GM23338 (cell line): Measurements from ENCODE around the gene ARMH4. TPM values are rescaled to one million over a fixed set of nuclear protein-coding genes. Genes with fewer than 3 reads are reported as not detected.

ENCODE experiments used
- ATAC-seq: fragments of 200-7000 bp; cut with Tn5 transposase; 3 replicates; pipeline ENCODE4 v1.9.1; 2020
- DNase-seq: peaks from one replicate; pipeline ENCODE4 v3.0.0-alpha.2; 2015; ENCODE audit warnings: low spot score
- H2AFZ ChIP-seq: fragments of 200-600 bp; sonication (generic); 2 replicates; pipeline ENCODE4 v1.8.0; 2016; ENCODE audit warnings: antibody characterized with exemption, mild to moderate bottlenecking, moderate library complexity
- H3F3A ChIP-seq: fragments of 200-600 bp; sonication (generic); replicated peaks from 2 replicates; pipeline ENCODE4 v1.8.0; 2017; ENCODE audit warnings: antibody characterized with exemption, mixed run types, low read depth
- H3K27ac ChIP-seq: fragments of 200-600 bp; sonication (generic); 2 replicates; pipeline ENCODE4 v1.6.1; 2016; ENCODE audit warnings: low read depth
- H3K27me3 ChIP-seq: fragments of 200-600 bp; sonication (generic); 2 replicates; pipeline ENCODE4 v1.8.0; 2016; ENCODE audit warnings: mild to moderate bottlenecking, mixed run types, moderate library complexity; ENCODE audit not compliant: insufficient read depth
- H3K36me3 ChIP-seq: fragments of 200-600 bp; sonication (generic); 2 replicates; pipeline ENCODE4 v1.8.0; 2016; ENCODE audit warnings: mild to moderate bottlenecking; ENCODE audit not compliant: insufficient read depth
- H3K4me1 ChIP-seq: fragments of 200-600 bp; sonication (generic); 2 replicates; pipeline ENCODE4 v1.8.0; 2016; ENCODE audit warnings: mild to moderate bottlenecking, moderate library complexity; ENCODE audit not compliant: insufficient read depth
- H3K4me2 ChIP-seq: fragments of 200-600 bp; sonication (generic); 2 replicates; pipeline ENCODE4 v1.7.1; 2017; ENCODE audit warnings: mixed run types
- H3K4me3 ChIP-seq: fragments of 200-600 bp; sonication (generic); 2 replicates; pipeline ENCODE4 v1.6.1; 2016; ENCODE audit warnings: mixed run types
- H3K79me2 ChIP-seq: fragments of 200-600 bp; sonication (generic); replicated peaks from 2 replicates; pipeline ENCODE4 v1.8.0; 2017; ENCODE audit warnings: mild to moderate bottlenecking; ENCODE audit not compliant: insufficient read depth
- H3K9me2 ChIP-seq: fragments of 200-600 bp; sonication (generic); 2 replicates; pipeline ENCODE4 v1.8.0; 2017; ENCODE audit not compliant: insufficient read depth
- H4K20me1 ChIP-seq: fragments of 200-600 bp; sonication (generic); replicated peaks from 2 replicates; pipeline ENCODE4 v1.8.0; 2017; ENCODE audit warnings: mild to moderate bottlenecking; ENCODE audit not compliant: insufficient read depth
- H3K27ac Mint-ChIP-seq: 2 replicates; pipeline ENCODE4 v1.8.0; 2020; ENCODE audit warnings: inconsistent platforms, mild to moderate bottlenecking, moderate library complexity, mixed read lengths
- H3K27me3 Mint-ChIP-seq: 3 replicates; pipeline ENCODE4 v1.8.0; 2022; ENCODE audit warnings: low read depth, mild to moderate bottlenecking, moderate library complexity, mixed read lengths, inconsistent platforms; ENCODE audit not compliant: insufficient read depth, poor library complexity
- H3K36me3 Mint-ChIP-seq: 3 replicates; pipeline ENCODE4 v1.8.0; 2021; ENCODE audit warnings: low read depth, mild to moderate bottlenecking, inconsistent platforms, moderate library complexity, mixed read lengths
- H3K4me1 Mint-ChIP-seq: 3 replicates; pipeline ENCODE4 v1.8.0; 2020; ENCODE audit warnings: mild to moderate bottlenecking, inconsistent platforms, mixed read lengths
- H3K4me3 Mint-ChIP-seq: 3 replicates; pipeline ENCODE4 v1.8.0; 2021; ENCODE audit warnings: moderate library complexity, mild to moderate bottlenecking, inconsistent platforms, mixed read lengths
- H3K9me3 Mint-ChIP-seq: 3 replicates; pipeline ENCODE4 v1.8.0; 2020; ENCODE audit warnings: moderate library complexity, mild to moderate bottlenecking, inconsistent platforms, mixed read lengths
- CREB1 ChIP-seq: fragments of 250-450 bp; sonication (Bioruptor Pico); IDR thresholded peaks from 2 replicates; pipeline ENCODE4 v1.5.0; 2020; ENCODE audit warnings: low read depth, mild to moderate bottlenecking, moderate library complexity
- CTCF ChIP-seq, 2 experiments: fragments of 200-600 bp in 1 of 2; sonication (generic) in 1 of 2; conservative IDR thresholded peaks; 2 replicates each; pipeline versions ENCODE4 v1.5.1 to v1.6.1; 2016 to 2017; ENCODE audit warnings: antibody characterized with exemption in 2 of 2, low read depth in 2 of 2, mild to moderate bottlenecking in 2 of 2, moderate library complexity in 1 of 2
- EZH2 ChIP-seq: fragments of 200-600 bp; sonication (generic); IDR thresholded peaks from one replicate; pipeline ENCODE4 v1.8.0; 2017; ENCODE audit warnings: antibody characterized with exemption, mild to moderate bottlenecking, low read depth; ENCODE audit not compliant: unreplicated experiment
- POLR2AphosphoS5 ChIP-seq: IDR thresholded peaks from 2 replicates; pipeline ENCODE4 v1.6.1; 2016; ENCODE audit warnings: antibody characterized with exemption, low read depth
- ZNF331 ChIP-seq: fragments of 250-450 bp; sonication (Bioruptor Pico); IDR thresholded peaks from 2 replicates; pipeline ENCODE4 v1.5.0; 2020; ENCODE audit warnings: low read depth, mild to moderate bottlenecking, moderate library complexity
- ZNF462 ChIP-seq: fragments of 250-450 bp; sonication (Bioruptor Pico); IDR thresholded peaks from 2 replicates; pipeline ENCODE4 v1.5.0; 2020; ENCODE audit warnings: mild to moderate bottlenecking, moderate library complexity
- polyA plus RNA-seq: library from polyadenylated mRNA; unstranded; fragments of >200 nt; fragmentation: Nextera tagmentation; extraction: Ambion mirVana; gene quantifications from 2 replicates; pipeline ENCODE4 v1.2.1, GENCODE V29; 2016
- total RNA-seq: library from RNA; depleted of rRNA; stranded (reverse); fragments of >200 nt; shearing (Covaris generic); gene quantifications from 2 replicates; pipeline ENCODE4 v1.2.3, GENCODE V29; 2014

Gene ARMH4
- total and polyA plus RNA-seq, 2 experiments from 2014 or later: 15.5 to 20.2 TPM

GRCh38 chr14:57982804-57983634, 169.0 kb downstream of the ARMH4 start (continued):
- TF ChIP-seq ZNF462 (CRISPR knock-in tag) (no peak), CREB1 (CRISPR knock-in tag) (no peak)

GRCh38 chr14:57981817-57982560, 170.0 kb downstream of the ARMH4 start:
- H3K27ac Mint-ChIP-seq: no peak overlapping the region
- Histone ChIP-seq H3K4me2 (no peak overlapping the region), H2AFZ (peak overlapping the region; percentile 76; the same call in 1 of the 2 replicates), H3K27ac (no peak overlapping the region), H3K27me3 (no peaks in the 10 kb centered on the region), H3K9me2 (0 out of 2 replicates have a peak, but pooled peaks cover 6% of the 10 kb centered on the region), H3K79me2 (no peaks in the 10 kb centered on the region), H3K4me3 (no peak overlapping the region), H4K20me1 (no peaks in the 10 kb centered on the region), H3F3A (no peaks in the 10 kb centered on the region), H3K36me3 (no peaks in the 10 kb centered on the region), H3K4me1 (no peaks in the 10 kb centered on the region)
- no peaks in the 10 kb centered on the region for H3K36me3 Mint-ChIP-seq
- H3K4me3 Mint-ChIP-seq: no peak overlapping the region
- no peaks in the 10 kb centered on the region; the same call in 2 of the 3 replicates for H3K4me1 Mint-ChIP-seq
- ATAC-seq: no peak
- peaks cover 1% of the 10 kb centered on the region for H3K27me3 Mint-ChIP-seq
- no peak for DNase-seq
- no peaks in the 10 kb centered on the region; the same call in 2 of the 3 replicates for H3K9me3 Mint-ChIP-seq
- TF ChIP-seq ZNF331: no peak
- no peak for TF ChIP-seq POLR2AphosphoS5
- no peak for TF ChIP-seq EZH2
- no peak for TF ChIP-seq CTCF (conservative IDR thresholded peaks at IDR 0.05; ENCODE audit: low read depth in 2 of 2)
- TF ChIP-seq CREB1 (CRISPR knock-in tag): no peak
